ENCODE measurements around the gene FHOD3. TPM values are rescaled to one million over a fixed set of nuclear protein-coding genes. Genes with fewer than 3 reads are reported as not detected.

FHOD3 gene
- total and polyA plus RNA-seq, 2 of the 8 experiments (the other 6 are each of a cell fraction or from before 2014, with no cell fraction given), result 9.7 to 10.5 TPM

- TF ChIP-seq, protein P1, sequence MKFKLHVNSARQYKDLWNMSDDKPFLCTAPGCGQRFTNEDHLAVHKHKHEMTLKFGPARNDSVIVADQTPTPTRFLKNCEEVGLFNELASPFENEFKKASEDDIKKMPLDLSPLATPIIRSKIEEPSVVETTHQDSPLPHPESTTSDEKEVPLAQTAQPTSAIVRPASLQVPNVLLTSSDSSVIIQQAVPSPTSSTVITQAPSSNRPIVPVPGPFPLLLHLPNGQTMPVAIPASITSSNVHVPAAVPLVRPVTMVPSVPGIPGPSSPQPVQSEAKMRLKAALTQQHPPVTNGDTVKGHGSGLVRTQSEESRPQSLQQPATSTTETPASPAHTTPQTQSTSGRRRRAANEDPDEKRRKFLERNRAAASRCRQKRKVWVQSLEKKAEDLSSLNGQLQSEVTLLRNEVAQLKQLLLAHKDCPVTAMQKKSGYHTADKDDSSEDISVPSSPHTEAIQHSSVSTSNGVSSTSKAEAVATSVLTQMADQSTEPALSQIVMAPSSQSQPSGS (IDR thresholded peaks at IDR 0.05; ENCODE audit: low read length), result no peak
- TF ChIP-seq CBX5 (IDR thresholded peaks at IDR 0.05; ENCODE audit: low read depth, low read length) (no peak), CREB1 (IDR thresholded peaks at IDR 0.05) (no peak), YY1 (IDR thresholded peaks at IDR 0.05; ENCODE audit: low read depth, low read length) (no peak), SRF (IDR thresholded peaks at IDR 0.05; ENCODE audit: low read depth, low read length) (no peak)
These were observed 461.8 kb downstream of the FHOD3 start (continued) for GRCh38 chr18:36759167-36759776.
